HG03469 (cell line): Measurements from ENCODE around the gene KCNAB1.
"Not testable (repeated sequence)": the region's sequence is repeated elsewhere in the genome, so short reads cannot be mapped to it uniquely, and the experiment has no call there.

ENCODE experiments used
- ATAC-seq: cut with Tn5 transposase; IDR thresholded peaks from one replicate; pipeline ENCODE4 v1.9.1; 2021; ENCODE audit warnings: mild to moderate bottlenecking, moderate library complexity, moderate number of reproducible peaks; ENCODE audit not compliant: unreplicated experiment

Gene KCNAB1

DNA sequence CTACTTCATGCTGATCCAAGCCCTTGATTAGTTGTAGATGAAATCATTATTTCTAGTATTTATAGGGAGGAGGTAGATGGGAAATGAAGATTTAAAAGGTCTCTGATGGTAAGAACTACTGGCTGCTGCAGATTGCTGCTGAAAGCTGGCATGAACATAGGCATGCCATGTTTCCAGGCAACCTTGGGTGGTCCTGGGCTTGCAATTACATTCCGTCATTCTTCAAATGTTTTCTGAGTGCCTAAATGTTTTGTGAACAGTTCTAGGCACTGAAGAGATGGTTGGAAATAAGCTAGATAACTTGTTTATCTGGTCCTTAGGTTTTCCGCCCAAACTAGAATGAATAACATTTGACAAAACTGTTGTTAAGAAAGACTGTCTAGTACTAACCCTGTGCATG lies 95.8 kb downstream of the KCNAB1 start:
- ATAC-seq = no peak

DNA sequence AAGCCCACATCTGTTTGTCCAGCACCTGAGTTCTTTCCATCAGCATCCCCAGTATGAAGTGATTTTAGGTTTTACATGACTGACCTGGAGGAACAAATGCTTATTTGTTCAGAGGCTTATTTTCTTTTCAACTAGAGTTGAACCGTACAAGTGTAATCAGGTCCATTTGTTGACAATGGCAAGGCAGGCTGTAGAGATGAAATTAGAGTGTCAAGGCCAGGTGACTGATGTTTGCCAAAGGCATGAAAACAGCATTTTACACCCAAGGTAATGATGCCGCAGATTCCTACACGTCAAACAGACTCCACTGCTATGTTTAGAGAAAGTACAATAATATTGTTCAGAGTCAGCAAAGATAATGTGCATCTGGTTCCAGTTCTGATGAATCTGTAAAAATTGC lies 96.5 kb downstream of the KCNAB1 start:
- ATAC-seq = no peak

DNA sequence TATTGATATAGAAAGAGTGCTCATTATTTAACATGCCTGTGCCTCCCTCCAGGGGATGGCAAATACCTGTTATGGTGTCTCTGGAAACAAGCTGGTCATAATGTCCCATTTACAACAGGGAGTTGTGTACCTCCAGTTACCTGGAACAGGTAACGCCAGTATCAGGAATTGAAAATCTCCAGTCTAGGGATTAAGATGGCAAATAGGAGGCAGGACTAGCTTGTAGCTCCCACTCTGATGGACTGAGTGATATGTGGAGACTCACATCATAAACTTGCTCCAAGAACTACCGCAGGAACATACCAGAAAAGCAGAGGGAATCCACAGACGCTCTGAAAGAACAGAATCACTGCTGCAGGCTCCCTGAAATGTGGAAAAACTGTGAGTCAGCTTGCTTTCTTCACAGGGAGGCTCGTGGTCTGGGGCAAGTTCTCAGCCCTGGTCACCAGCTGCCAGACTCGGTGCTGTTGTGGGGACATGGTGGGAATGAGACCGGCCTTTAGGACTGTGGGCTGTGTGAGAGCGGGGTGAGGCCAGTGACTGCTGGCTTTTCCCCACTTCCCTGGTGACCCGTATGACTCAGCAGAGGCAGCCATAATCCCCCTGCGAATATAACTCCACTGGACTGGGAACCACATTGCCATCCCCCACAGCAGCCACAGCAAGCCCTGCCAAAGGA lies 97.4 kb downstream of the KCNAB1 start:
- no peak for ATAC-seq

DNA sequence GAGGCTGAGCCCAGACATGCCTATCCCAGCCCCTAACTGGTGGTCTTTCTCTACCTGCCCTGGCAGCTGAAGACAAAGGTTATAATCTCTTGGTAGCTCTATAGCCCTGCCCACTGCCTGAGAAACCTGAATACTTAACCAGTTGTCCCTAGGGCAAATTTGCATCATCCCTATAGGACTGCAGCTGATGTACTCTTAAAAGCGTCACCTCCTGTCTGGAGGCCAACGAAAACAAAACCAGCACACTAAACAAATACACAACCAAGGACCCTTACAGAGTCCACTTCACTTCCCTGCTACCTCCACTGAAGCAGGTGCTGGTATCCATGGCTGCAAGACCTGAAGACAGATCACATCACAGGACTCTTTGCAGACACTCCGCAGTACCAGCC lies 98.0 kb downstream of the KCNAB1 start:
- no peak for ATAC-seq

DNA sequence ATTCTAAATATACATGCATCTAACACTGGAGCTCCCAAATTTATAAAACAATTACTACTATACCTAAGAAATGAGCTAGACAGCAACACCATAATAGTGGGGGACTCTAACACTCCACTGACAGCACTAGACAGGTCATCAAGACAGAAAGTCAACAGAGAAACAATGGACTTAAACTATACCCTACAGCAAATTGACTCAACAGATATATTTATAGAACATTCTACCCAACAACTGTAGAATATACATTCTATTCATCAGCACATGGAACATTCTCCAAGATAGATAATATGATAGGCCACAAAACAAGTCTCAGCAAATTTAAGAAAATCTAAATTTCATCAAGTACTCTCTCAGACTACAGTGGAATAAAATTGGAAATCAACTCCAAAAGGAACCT lies 102.0 kb downstream of the KCNAB1 start:
- not testable (repeated sequence) for ATAC-seq

DNA sequence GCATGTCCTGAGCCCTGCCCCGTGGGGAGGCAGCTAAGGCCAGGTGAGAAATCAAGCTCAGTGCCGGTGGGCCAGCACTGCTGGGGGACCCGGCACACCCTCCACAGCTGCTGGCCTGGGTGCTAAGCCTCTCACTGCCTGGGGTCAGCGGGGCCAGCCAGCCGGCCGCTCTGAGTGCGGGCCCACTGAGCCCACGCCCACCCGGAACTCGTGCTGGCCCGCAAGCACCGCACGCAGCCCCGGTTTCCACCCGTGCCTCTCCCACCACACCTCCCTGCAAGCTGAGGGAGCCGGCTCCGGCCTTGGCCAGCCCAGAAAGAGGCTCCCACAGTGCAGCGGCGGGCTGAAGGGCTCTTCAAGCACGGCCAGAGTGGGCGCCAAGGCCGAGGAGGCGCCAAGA lies 103.7 kb downstream of the KCNAB1 start:
- ATAC-seq = not testable (repeated sequence)

DNA sequence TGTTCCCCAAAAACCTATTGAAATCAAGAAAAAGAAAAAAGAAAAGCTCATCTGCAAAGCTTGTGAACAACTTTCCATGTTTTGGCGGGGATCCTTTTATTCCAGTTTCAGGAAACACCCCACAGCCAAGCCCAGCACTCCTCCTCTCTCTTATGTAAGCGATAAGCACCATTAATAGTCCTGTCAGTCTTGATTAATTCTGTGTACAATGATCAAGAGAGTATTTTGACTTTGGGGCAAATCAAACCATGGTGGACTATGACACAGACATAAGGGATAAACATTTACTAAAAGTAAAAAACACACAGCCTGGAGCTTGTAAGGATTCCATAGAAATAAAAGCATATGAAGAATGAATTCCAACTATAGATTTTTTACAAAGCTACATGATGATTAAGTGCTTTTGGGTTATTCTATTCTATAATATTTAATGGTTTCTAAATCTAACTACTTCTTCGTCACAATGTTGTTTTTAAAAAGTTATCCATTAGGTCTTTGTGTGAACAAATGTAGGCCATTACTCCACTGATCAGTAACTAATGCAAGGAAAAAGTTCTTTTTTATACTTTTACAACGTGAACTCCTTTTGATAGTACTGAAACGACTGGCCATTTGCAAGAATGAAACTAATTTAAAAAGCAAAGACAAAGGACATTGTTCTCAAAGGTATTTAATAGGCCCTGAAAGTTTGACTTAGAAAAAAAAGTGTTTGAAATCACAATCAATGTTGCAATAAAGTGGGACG lies 106.5 kb downstream of the KCNAB1 start:
- ATAC-seq = no peak

DNA sequence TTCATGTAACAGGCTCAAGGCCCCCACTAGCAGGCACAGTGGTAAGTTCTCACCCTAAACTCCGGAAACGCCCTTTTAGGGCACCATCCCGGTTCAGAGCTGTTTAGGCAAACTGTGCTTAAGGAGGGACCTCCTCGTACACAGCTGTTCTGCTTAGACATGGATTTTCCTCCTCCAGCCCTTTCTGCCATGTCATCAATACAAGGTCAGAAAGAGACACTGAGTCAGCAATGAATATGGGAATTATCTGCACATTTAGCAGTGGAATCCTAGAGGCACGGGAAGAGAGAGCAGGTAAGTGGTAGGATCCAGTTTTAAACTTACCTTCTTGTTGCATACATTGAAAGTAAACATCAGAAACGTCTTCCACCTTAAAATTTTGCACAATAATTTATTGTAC lies 107.3 kb downstream of the KCNAB1 start:
- no peak for ATAC-seq

DNA sequence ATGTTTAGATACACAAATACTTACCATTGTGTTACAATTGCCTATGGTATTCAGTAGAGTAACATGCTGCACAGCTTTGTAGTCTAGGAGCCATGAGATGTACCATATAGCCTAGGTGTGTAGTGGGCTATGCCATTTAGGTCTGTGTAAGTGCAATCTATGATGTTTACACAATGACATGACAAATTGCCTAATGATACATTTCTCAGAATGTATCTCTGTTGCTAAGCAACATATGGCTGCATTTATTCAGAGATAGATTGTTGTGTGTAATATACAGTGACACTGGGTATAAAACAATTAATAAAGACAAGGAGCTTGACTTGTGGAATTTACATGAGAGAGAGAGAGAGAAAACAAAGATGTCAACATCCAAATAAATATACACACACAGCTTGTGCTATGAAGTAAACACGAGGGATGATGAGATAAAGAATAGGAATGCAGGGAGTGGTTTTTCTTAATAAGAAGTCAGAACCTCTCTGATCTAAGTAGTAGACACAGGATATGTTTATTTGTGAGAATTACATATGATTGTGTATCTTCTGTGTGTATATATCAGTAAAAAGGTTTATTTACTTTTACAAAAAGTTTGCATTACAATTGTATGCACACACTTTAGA lies 110.0 kb downstream of the KCNAB1 start:
- ATAC-seq = no peak

DNA sequence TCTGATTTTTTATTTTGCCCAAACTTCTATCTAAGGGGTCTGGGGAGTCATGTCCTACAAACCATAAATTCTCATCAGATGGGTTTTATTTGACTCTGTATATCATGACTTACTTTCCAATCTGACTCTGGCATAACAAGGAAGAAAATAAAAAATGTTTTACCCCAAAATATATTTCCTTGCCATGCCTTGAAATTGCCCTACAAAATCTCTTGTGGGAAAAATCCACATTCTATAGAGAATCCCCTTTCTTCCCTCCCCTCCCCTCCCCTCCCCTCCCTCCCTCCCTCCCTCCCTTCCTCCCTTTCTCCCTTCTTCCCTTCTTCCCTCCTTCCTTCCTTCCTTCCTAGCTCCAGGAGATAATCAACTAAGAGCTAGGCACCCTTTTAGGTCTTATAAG lies 110.8 kb downstream of the KCNAB1 start:
- ATAC-seq = not testable (repeated sequence)

DNA sequence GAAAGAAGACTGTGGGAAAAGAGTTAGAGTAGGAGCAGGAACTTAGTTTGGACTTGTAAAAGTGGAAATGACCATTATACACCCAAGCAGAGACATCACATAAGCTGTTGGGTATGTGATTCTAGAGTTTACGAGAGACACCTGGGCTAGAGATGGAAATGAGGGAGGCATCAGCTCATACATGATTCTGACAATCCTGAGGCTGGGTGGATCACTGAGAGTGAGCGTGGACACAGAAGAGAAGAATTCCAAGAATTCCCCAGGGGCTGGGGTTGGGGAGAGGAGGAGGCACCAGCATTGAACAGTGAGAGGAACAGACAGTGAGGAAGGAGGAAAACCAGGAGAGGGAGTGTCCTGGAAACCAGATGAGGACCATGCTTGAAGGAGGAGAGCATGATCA lies 113.5 kb downstream of the KCNAB1 start:
- no peak for ATAC-seq

DNA sequence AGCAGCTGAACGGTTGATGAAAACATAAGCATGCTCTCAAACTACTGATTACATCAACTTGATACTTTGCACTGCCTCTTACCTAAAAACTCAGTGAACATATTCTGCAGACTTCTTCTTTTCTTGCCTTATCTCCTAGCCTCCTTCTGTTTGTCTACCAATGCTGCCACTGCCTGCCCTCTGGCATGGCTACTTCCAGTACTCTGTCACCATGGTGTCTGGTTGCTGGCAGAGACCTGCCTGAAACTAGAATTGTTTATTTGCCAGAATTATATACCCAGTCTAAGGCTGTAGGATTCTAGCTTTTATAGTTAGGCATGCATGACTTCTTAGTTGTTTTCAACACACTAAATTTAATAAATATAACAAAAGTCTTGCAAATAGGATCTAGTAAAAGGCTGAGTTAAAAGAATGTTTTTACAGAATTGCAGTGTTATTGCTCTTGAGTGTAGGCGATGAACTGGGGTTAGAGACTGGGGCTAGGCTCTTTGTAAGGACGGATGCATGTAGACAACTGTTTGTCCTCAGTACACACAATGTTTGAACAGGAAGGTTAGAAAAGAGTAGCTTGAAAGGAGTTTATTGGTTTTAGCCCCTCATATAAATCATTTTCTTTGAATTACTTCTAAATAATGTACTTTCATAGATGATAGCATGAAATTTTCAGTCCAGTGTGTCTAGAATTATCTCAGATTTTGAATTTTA lies 116.3 kb downstream of the KCNAB1 start:
- no peak for ATAC-seq

DNA sequence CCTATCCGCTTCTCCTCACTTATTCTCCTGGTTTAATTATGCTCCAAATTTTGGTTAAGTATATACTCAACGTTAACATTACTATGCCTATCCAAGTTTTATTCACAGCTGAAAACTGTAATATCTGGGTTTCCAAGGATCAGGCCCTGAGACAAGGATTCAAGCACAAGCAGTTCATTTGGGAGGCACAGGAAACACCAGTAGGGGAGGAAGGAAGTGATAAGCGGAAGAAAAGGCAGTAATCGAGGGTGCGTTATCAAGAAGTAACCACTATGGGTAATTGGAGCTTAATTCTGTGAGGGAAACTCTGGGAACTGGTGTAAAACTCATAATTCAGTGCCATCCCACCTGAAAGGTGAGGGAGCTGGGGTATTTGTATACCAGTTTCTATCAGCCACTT lies 120.3 kb downstream of the KCNAB1 start:
- no peak for ATAC-seq

DNA sequence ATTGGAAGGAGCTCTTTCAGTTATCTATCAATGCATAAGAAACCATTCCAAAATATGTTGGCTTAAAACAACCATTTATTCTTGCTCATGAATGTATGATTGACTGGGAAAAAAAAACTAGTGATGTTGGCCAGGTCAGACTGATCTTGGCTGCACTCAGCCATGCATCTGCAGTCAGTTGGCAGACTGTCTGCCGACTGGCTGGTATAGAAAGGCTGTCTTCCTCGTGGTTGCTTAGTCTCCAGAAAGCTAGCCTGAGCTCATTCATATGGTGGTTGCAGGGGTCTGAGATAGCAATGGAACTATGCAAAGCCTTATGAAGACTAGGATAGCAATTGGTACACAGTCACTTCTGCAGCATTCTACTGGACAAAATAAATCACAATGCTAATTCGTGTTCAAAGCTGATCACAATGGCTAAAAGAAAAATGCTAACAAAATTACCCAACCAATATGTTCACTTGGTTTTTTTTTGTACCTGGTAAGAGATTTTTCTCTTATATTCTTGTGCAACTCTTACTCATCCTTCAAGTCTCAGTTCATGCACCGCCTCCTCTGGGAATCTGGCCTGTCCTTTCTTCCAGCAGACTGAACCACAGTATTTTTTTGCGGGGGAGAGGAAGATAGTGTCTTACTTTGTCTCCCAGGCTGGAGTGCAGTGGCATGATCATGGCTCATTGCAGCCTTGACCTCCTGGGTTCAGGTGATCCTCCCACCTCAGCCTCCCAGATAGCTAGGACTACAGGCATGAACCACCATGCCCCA lies 126.8 kb downstream of the KCNAB1 start:
- ATAC-seq = no peak

DNA sequence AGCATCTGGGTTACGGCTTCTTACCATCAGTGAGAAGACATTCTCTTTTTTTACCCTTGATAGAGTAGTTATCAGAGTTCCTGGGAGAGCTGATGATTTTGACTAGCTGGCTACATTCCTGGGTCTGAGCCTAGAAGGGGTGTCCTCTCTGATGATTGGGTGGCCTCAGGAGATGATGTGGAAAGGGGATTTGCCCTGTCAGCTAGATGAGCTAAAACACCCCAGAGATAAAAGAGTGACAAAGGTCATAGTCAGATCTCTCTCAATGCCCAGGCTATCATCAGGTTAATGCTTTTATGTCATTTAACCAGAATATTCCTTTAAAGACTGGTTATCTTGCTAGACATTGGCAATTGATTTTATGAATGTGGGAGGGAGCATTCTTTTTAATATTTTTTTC lies 130.2 kb downstream of the KCNAB1 start:
- no peak for ATAC-seq

DNA sequence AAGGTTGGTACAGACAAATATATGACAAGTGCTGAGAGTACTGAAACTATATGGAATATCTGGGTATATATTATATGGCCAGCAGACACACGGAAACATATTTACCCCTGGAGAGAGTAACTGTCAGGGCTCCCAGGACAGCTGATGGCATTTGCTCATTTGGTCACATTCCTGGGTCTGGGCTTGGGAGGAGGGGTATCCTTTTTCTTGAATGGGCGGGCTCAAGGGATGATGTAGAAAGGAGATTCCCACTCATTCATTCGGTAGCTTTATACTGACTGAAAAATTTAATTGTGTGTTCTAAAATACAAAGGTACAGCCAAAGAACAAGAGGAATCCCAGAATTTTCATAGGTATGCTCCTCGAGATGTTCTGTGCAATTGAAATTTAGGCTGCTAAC lies 131.0 kb downstream of the KCNAB1 start:
- no peak for ATAC-seq

DNA sequence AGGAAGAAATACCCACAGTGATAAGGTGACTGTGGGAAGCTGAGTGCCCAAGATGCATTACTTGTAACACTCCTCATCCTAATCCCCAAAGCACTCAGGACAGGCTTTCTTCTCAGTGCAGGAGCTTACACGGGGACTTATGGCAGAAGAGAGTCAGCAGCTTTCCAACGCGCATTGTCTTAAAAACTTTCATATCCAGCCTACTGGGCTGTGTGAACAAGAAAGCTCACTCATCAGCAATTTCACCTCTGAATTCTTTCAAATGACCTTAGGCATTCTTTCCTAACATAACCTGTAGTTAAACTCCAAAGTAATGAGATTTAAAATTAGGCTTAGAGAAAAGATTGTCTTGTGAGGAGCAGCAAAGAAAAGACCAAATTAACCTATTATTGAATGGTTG lies 132.3 kb downstream of the KCNAB1 start:
- no peak for ATAC-seq

DNA sequence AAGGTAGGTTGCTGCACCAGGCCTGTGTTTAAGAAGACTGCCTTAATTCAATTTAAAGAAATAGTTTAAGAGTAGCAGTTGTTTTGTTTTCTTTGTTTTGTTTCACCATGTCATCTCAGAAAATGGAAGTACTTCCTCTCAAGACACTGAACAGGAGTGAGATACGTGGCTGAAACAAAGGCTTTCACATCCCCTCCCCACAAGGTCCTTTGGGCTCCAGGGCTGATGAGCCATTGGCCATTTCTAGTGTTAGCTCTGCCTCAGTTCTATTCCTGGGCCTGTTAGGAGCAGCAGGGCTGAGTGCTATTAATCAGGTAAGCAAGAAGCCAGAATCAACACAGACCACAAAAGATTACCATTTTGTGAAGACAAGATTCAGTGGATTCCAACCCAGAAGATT lies 132.8 kb downstream of the KCNAB1 start:
- peak; percentile 50 for ATAC-seq

DNA sequence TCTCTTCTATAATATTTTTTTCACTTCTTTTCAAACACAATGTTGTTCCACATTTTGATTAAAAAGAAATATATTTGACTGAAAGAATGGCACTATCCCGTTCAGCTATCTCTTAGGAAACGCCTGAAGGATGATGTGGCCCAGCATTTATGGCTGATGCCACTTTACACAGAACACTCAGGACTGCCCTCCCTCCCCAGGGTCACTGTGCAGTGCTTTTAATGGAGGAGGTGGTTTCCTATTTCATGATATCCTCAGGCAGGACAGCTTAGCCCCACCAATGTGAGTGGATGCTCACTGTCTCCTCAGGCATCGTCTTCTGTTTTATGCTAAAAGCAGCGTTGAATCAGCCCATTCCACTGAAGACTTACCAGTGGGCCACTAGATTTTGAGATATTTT lies 135.9 kb downstream of the KCNAB1 start:
- ATAC-seq = no peak

DNA sequence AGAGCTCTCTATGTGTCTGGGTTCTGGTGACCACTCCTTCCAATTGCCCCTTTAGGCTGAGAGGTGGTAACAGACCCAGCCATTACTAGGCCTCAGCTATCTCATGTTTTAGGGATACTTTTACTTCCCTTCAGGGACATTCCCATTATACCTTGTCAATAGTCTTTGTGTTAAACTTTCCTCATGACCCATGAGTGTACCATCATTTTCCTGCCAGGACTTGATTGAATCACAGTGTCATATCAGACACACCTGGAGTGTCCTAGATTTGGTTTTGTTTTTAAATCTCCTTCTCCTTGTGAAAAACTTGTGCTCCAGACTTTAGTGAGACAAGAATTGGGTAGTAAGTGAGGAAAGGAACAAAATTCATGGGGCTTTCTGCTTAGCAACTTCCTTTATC lies 136.6 kb downstream of the KCNAB1 start:
- no peak for ATAC-seq

DNA sequence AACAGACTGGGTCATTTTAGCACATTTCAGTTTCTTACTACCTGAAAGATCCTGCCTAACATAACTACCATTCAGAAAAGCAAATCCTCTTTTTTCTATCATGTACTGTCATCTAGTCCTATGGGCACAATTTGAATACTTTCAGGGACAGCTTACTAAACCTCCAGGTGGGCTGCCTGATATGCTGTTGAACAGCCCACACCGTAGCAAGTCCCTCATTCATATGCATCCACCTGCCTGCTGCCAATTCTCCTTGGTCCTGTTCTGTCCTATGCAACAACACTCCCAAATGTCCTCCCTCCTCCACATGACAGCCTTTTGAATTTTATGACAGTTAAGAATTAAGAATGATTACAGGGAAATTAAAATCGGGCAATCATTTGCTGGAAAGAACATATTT lies 137.9 kb downstream of the KCNAB1 start:
- ATAC-seq = no peak
